H1 (cell line): ENCODE measurements around the gene EFEMP2. TPM values are rescaled to one million over a fixed set of nuclear protein-coding genes. Genes with fewer than 3 reads are reported as not detected.

Source experiments
- CTCF ChIA-PET: fragments of 300-600 bp; sonication (Branson Sonifier 250); formaldehyde crosslinking; loops from one replicate; lab custom pipeline; 2021; ENCODE audit not compliant: partially characterized antibody; lab: Charles Lee
- POLR2A ChIA-PET: fragments of 300-600 bp; sonication (Branson Sonifier 250); formaldehyde crosslinking; loops from one replicate; lab custom pipeline; 2021; ENCODE audit warnings: inconsistent platforms; ENCODE audit not compliant: partially characterized antibody; lab: Charles Lee
- DNase-seq, 2 experiments: peaks; one replicate each; pipeline versions ENCODE4 v3.0.0 to v3.0.0-alpha.2; 2010 to 2022; ENCODE audit warnings: low spot score in 2 of 2, low read depth in 1 of 2, mixed read lengths in 1 of 2
- FAIRE-seq: peaks from 2 replicates; lab custom pipeline; 2011; peaks lifted over from hg19 to GRCh38; lab: Jason Lieb, UNC
- H2AFZ ChIP-seq: 2 replicates; pipeline ENCODE4 v1.8.1; 2012; ENCODE audit warnings: low read length, inconsistent platforms
- H2AK5ac ChIP-seq: 2 replicates; pipeline ENCODE4 v1.6.1; 2013; ENCODE audit warnings: low read depth, low read length
- H2BK120ac ChIP-seq: replicated peaks from 2 replicates; pipeline ENCODE3; 2013; ENCODE audit warnings: low read depth, low read length, inconsistent platforms
- H2BK12ac ChIP-seq: 2 replicates; pipeline ENCODE4 v1.6.1; 2013; ENCODE audit warnings: low read depth, low read length
- H2BK15ac ChIP-seq: 2 replicates; pipeline ENCODE4 v1.6.1; 2013; ENCODE audit warnings: low read length
- H2BK20ac ChIP-seq: 2 replicates; pipeline ENCODE4 v1.6.1; 2013; ENCODE audit warnings: low read length
- H2BK5ac ChIP-seq: 2 replicates; pipeline ENCODE4 v1.6.1; 2013; ENCODE audit warnings: low read depth, low read length
- H3K14ac ChIP-seq: 2 replicates; pipeline ENCODE4 v1.6.1; 2013; ENCODE audit warnings: inconsistent platforms; ENCODE audit not compliant: insufficient read length
- H3K18ac ChIP-seq: 2 replicates; pipeline ENCODE4 v1.6.1; 2013; ENCODE audit warnings: low read length; ENCODE audit errors: extremely low read depth
- H3K23ac ChIP-seq: 2 replicates; pipeline ENCODE4 v1.6.1; 2013; ENCODE audit warnings: inconsistent platforms; ENCODE audit not compliant: insufficient read length
- H3K23me2 ChIP-seq: 2 replicates; pipeline ENCODE4 v1.6.1; 2013; ENCODE audit warnings: low read depth, low read length
- H3K27ac ChIP-seq: 2 replicates; pipeline ENCODE4 v1.6.1; 2011; ENCODE audit warnings: low read depth, low read length, inconsistent platforms
- H3K27me3 ChIP-seq, 4 experiments: replicated peaks in 1 of 4; 1 replicate in 1 of 4; 2 replicates in 3 of 4; pipeline versions ENCODE4 v1.6.1 to v1.8.1; 2011 to 2013; ENCODE audit warnings: low read length in 3 of 4, mild to moderate bottlenecking in 3 of 4, inconsistent platforms in 2 of 4, mixed read lengths in 2 of 4, moderate library complexity in 1 of 4; ENCODE audit not compliant: control insufficient read depth in 3 of 4, insufficient read depth in 3 of 4; ENCODE audit errors: extremely low read depth in 1 of 4
- H3K36me3 ChIP-seq, 4 experiments: 2 replicates each; pipeline versions ENCODE4 v1.6.1 to v1.8.1; 2011 to 2013; ENCODE audit warnings: mild to moderate bottlenecking in 4 of 4, low read length in 3 of 4, moderate library complexity in 2 of 4, control low read depth in 1 of 4, inconsistent platforms in 1 of 4; ENCODE audit not compliant: insufficient read depth in 4 of 4, control insufficient read depth in 2 of 4
- H3K4ac ChIP-seq: replicated peaks from 2 replicates; pipeline ENCODE3; 2013; ENCODE audit warnings: low read length, low read depth, mixed read lengths, inconsistent platforms; ENCODE audit not compliant: insufficient read length
- H3K4me1 ChIP-seq, 4 experiments: replicated peaks in 1 of 4; 1 replicate in 1 of 4; 2 replicates in 3 of 4; pipeline versions ENCODE4 v1.6.1 to v1.8.1; 2011 to 2013; ENCODE audit warnings: low read length in 3 of 4, inconsistent platforms in 2 of 4, mixed read lengths in 1 of 4; ENCODE audit not compliant: insufficient read depth in 4 of 4, control insufficient read depth in 3 of 4
- H3K4me2 ChIP-seq, 2 experiments: 2 replicates each; pipeline versions ENCODE4 v1.6.1 to v1.8.1; 2011 to 2013; ENCODE audit warnings: low read depth in 2 of 2, low read length in 2 of 2, control low read depth in 1 of 2, inconsistent platforms in 1 of 2, mild to moderate bottlenecking in 1 of 2; ENCODE audit not compliant: insufficient read depth in 1 of 2
- H3K4me3 ChIP-seq, 4 experiments: fragments of 200-600, 300-600 bp in 1 of 4; sonication (generic), shearing (Covaris generic), sonication (Bioruptor Twin) in 1 of 4; 2 replicates each; pipeline versions ENCODE4 v1.5.1 to v1.8.1; 2011 to 2016; ENCODE audit warnings: low read length in 4 of 4, low read depth in 3 of 4, control low read depth in 2 of 4, inconsistent platforms in 2 of 4, mild to moderate bottlenecking in 2 of 4, mixed read lengths in 1 of 4, moderate library complexity in 1 of 4; ENCODE audit not compliant: insufficient read depth in 2 of 4; ENCODE audit errors: extremely low read depth in 1 of 4
- H3K56ac ChIP-seq: replicated peaks from 2 replicates; pipeline ENCODE3; 2013; ENCODE audit warnings: low read depth, mild to moderate bottlenecking, mixed read lengths, low read length, inconsistent platforms; ENCODE audit not compliant: insufficient read length
- H3K79me1 ChIP-seq: 2 replicates; pipeline ENCODE4 v1.6.1; 2013; ENCODE audit warnings: low read depth, low read length, control low read depth
- H3K79me2 ChIP-seq, 2 experiments: 2 replicates each; pipeline versions ENCODE4 v1.6.1 to v1.8.1; 2012 to 2013; ENCODE audit warnings: low read length in 2 of 2, mild to moderate bottlenecking in 2 of 2, inconsistent platforms in 1 of 2; ENCODE audit not compliant: insufficient read depth in 2 of 2, control insufficient read depth in 1 of 2
- H3K9ac ChIP-seq, 4 experiments: replicated peaks in 1 of 4; 1 replicate in 1 of 4; 2 replicates in 3 of 4; pipeline versions ENCODE4 v1.6.1 to v1.8.1; 2011 to 2013; ENCODE audit warnings: low read depth in 3 of 4, low read length in 3 of 4, control low read depth in 2 of 4, mild to moderate bottlenecking in 2 of 4, moderate library complexity in 2 of 4, inconsistent platforms in 1 of 4; ENCODE audit errors: extremely low read depth in 1 of 4
- H3K9me3 ChIP-seq, 2 experiments: 2 replicates each; pipeline versions ENCODE4 v1.6.1 to v1.8.1; 2012 to 2013; ENCODE audit warnings: mild to moderate bottlenecking in 2 of 2, moderate library complexity in 2 of 2, control low read depth in 1 of 2, inconsistent platforms in 1 of 2, low read depth in 1 of 2, low read length in 1 of 2, mixed read lengths in 1 of 2; ENCODE audit not compliant: insufficient read depth in 2 of 2
- H4K20me1 ChIP-seq, 2 experiments: replicated peaks in 1 of 2; 2 replicates each; pipeline versions ENCODE3 to v1.8.1; 2011 to 2013; ENCODE audit warnings: inconsistent platforms in 2 of 2, low read length in 2 of 2, mild to moderate bottlenecking in 1 of 2; ENCODE audit not compliant: insufficient read depth in 2 of 2, control insufficient read depth in 1 of 2
- H4K5ac ChIP-seq: 2 replicates; pipeline ENCODE4 v1.6.1; 2013; ENCODE audit warnings: low read length, low read depth, mixed read lengths, inconsistent platforms; ENCODE audit not compliant: insufficient read length
- H4K8ac ChIP-seq: 2 replicates; pipeline ENCODE4 v1.8.0; 2013; ENCODE audit warnings: mild to moderate bottlenecking, moderate library complexity, low read length, inconsistent platforms; ENCODE audit not compliant: insufficient read depth; ENCODE audit errors: extremely low read depth
- H4K91ac ChIP-seq: replicated peaks from 2 replicates; pipeline ENCODE3; 2013; ENCODE audit warnings: low read length, mixed read lengths, inconsistent platforms; ENCODE audit not compliant: insufficient read length
- CEBPB ChIP-seq: IDR thresholded peaks from 2 replicates; pipeline ENCODE4 v1.6.1; 2012; ENCODE audit warnings: low read depth, low read length
- CTBP2 ChIP-seq: IDR thresholded peaks from 2 replicates; pipeline ENCODE4 v1.7.0; 2011; ENCODE audit warnings: borderline replicate concordance, mild to moderate bottlenecking, moderate library complexity, mixed read lengths, low read length; ENCODE audit not compliant: insufficient read depth, insufficient read length
- EGR1 ChIP-seq: IDR thresholded peaks from 2 replicates; pipeline ENCODE4 v1.6.1; 2011; ENCODE audit warnings: low read depth, low read length, borderline replicate concordance
- EP300 ChIP-seq, 2 experiments: IDR thresholded peaks; 1 replicate in 1 of 2; 2 replicates in 1 of 2; pipeline ENCODE4 v1.6.1; 2011 to 2012; ENCODE audit warnings: low read depth in 2 of 2, low read length in 2 of 2, mild to moderate bottlenecking in 2 of 2, borderline replicate concordance in 1 of 2, inconsistent platforms in 1 of 2, moderate library complexity in 1 of 2
- EZH2 ChIP-seq: fragments of 200-600 bp; sonication (generic); IDR thresholded peaks from 2 replicates; pipeline ENCODE4 v1.7.1; 2012; ENCODE audit warnings: low read depth, mild to moderate bottlenecking, moderate library complexity, low read length, inconsistent platforms; ENCODE audit not compliant: severe bottlenecking
- GABPA ChIP-seq: IDR thresholded peaks from 2 replicates; pipeline ENCODE4 v1.6.1; 2011; ENCODE audit warnings: mild to moderate bottlenecking, low read length, moderate library complexity, borderline replicate concordance; ENCODE audit not compliant: insufficient read depth
- KDM1A ChIP-seq: fragments of 200-600, 300-600 bp; sonication (generic); IDR thresholded peaks from 2 replicates; pipeline ENCODE4 v1.7.1; 2016; ENCODE audit warnings: mild to moderate bottlenecking, low read length, borderline replicate concordance
- MAX ChIP-seq: IDR thresholded peaks from 2 replicates; pipeline ENCODE4 v1.6.1; 2012; ENCODE audit warnings: inconsistent platforms
- SAP30 ChIP-seq: fragments of 300-600 bp; sonication (generic); IDR thresholded peaks from 2 replicates; pipeline ENCODE4 v1.7.1; 2012; ENCODE audit warnings: low read length, moderate library complexity, mild to moderate bottlenecking, inconsistent platforms; ENCODE audit not compliant: insufficient read depth, insufficient replicate concordance
- SP1 ChIP-seq: IDR thresholded peaks from 2 replicates; pipeline ENCODE4 v1.6.1; 2011; ENCODE audit warnings: low read depth, low read length
- WGBS, 2 experiments: shearing (Covaris generic) in 1 of 2; methylation state at CpG; one replicate each; pipeline versions ENCODE4 v1.1.6 to v1.1.7; 2013 to 2015; ENCODE audit warnings: low lambda C conversion rate in 2 of 2, mixed read lengths in 2 of 2, inconsistent platforms in 1 of 2, low coverage in 1 of 2, missing lambda C conversion rate in 1 of 2; ENCODE audit not compliant: insufficient replicate concordance in 2 of 2, insufficient coverage in 1 of 2, insufficient read length in 1 of 2; ENCODE audit errors: extremely low coverage in 1 of 2, missing lambda C conversion rate in 1 of 2; 5-methylcytosine and 5-hydroxymethylcytosine counted together
- polyA plus RNA-seq, 7 experiments: library from polyadenylated mRNA; depleted of rRNA in 3 of 7; stranded (reverse) in 5 of 7; unstranded in 2 of 7; fragments of >200 nt in 5 of 7; fragments of 200-250 nt in 2 of 7; gene quantifications; 1 replicate in 5 of 7; 2 replicates in 1 of 7; 4 replicates in 1 of 7; pipeline versions ENCODE4 v1.2.1 to v1.2.3, GENCODE V29; 2011 to 2013; ENCODE audit warnings: missing spikeins in 2 of 7, mixed read lengths in 2 of 7
- total RNA-seq: library from RNA; stranded (reverse); fragmentation: NEBNext Ultra II Directional; extraction: Animal tissue kit (Norgen Biotek cat#: 25700); gene quantifications from 2 replicates; pipeline ENCODE4 v1.2.1, GENCODE V29; 2021

Gene EFEMP2
- total and polyA plus RNA-seq, 2 of the 8 experiments (the other 6 are each of a cell fraction or from before 2014, with no cell fraction given), result 8.8 to 17.2 TPM

DNA sequence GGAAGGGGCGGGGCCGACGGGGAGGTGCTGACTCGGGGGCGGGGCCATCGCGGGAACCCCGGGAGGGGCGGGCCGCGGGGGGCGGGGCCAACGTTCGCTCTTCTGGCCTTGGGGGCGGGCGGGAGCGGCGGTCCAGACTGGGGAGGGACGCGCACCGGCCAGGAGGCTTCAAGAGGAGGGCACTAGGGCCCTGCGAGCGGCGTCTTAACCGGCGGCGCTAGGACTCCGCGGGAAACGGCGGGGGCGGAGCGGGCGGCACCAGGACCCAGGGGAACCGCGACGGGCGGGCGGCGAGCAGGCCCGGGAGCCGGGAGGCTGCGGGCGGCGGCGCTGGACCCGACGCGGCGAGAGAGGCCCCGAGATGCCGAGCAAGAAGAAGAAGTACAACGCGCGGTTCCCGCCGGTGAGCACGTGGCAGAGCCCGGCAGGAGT is 46.6 kb upstream of the EFEMP2 start, which contains the start of gene DRAP1:
TSS of gene DRAP1 (plus strand) at position 286 of the 432 bp plus-strand sequence. CDS start at position 362, 76 bp downstream.
- Histone ChIP-seq H2BK120ac (no peak within 1 kb of the TSS), H3K4me1 (peaks cover 0 to 22% (median 13%) of the 10 kb centered on the region in 4 experiments; a peak in 4 of 7 replicates), H4K91ac (peak within 1 kb of the TSS; percentile 95), H3K56ac (peak within 1 kb of the TSS; percentile 69), H3K79me2 (peaks cover 0 to 7% of the 10 kb centered on the region in 2 experiments; a peak in 2 of 4 replicates), H2BK15ac (0 out of 2 replicates have a peak within 1 kb of the TSS, but pooled peaks have one; percentile 40), H4K8ac (peak within 1 kb of the TSS; percentile 98), H3K9ac (peak within 1 kb of the TSS; percentile 76 to 92 (median 84)), H3K27ac (peak within 1 kb of the TSS; percentile 80), H2AFZ (no peak within 1 kb of the TSS), H4K5ac (peak within 1 kb of the TSS; percentile 92), H2AK5ac (peak within 1 kb of the TSS; percentile 17; the same call in 1 of the 2 replicates), H3K18ac (peak within 1 kb of the TSS; percentile 93), H3K23me2 (peaks cover 13% of the 10 kb centered on the region; the same call in 1 of the 2 replicates), H2BK5ac (peak within 1 kb of the TSS; percentile 71), H3K79me1 (peaks cover 7% of the 10 kb centered on the region; the same call in 1 of the 2 replicates), H2BK12ac (no peak within 1 kb of the TSS), H2BK20ac (no peak within 1 kb of the TSS), H3K9me3 (no peaks in the 10 kb centered on the region), H3K4ac (peak within 1 kb of the TSS; percentile 97), H3K27me3 (no peaks in the 10 kb centered on the region), H3K23ac (no peak within 1 kb of the TSS), H3K4me3 (peak within 1 kb of the TSS; percentile 91 to 98 (median 94)), H4K20me1 (peaks cover 0 to 7% of the 10 kb centered on the region in 2 experiments), H3K4me2 (peak within 1 kb of the TSS; percentile 83 to 94), H3K36me3 (peaks cover 0 to 8% (median 5%) of the 10 kb centered on the region in 4 experiments; a peak in 4 of 8 replicates), H3K14ac (no peak within 1 kb of the TSS)
- DNase-seq (peak; percentile 85 to 95), FAIRE-seq (no peak)
- POLR2A ChIA-PET, result interaction anchor here (0.9 to 4.9 kb wide), 9 partner anchors 13 to 60 kb away, joined by 3 to 36 read pairs (median 5); partner anchors contain the start of genes CCDC85B and MUS81
- WGBS, 2 experiments, result 0% methylated on average over 12 of the region's 59 CpGs; no CpG with 5 or more reads in 1 of the 2 experiments
- CTCF ChIA-PET, result interaction anchor here (0.6 to 2.3 kb wide), 3 partner anchors 13 to 34 kb away, joined by 3 to 7 read pairs (median 3); no protein-coding TSS in a partner anchor
- TF ChIP-seq SAP30 (no peak), KDM1A (peak; percentile 11; the same call in 1 of the 2 replicates), EP300 (IDR thresholded peaks at IDR 0.05; ENCODE audit: borderline replicate concordance in 1 of 2, low read depth in 2 of 2, low read length in 2 of 2) (peak in 1 of 2 experiments; percentile 71; a peak in 1 of 3 replicates), GABPA (0 out of 2 replicates have a peak, but pooled peaks have one; percentile 61), MAX (peak; percentile 80), SP1 (peak; percentile 97), CTBP2 (peak; percentile 77), EGR1 (peak; percentile 100), CEBPB (no peak), EZH2 (no peak)
